NCI-H187 treated with DMSO at 0.1 percent for 48 hours (cell line): ENCODE data around the gene BCL7C.
"Not testable (repeated sequence)": the region's sequence is repeated elsewhere in the genome, so short reads cannot be mapped to it uniquely, and the experiment has no call there.

Source experiments
- DNase-seq: peaks from one replicate; lab custom pipeline; 2025; lab: John Stamatoyannopoulos, UW

BCL7C gene

DNA sequence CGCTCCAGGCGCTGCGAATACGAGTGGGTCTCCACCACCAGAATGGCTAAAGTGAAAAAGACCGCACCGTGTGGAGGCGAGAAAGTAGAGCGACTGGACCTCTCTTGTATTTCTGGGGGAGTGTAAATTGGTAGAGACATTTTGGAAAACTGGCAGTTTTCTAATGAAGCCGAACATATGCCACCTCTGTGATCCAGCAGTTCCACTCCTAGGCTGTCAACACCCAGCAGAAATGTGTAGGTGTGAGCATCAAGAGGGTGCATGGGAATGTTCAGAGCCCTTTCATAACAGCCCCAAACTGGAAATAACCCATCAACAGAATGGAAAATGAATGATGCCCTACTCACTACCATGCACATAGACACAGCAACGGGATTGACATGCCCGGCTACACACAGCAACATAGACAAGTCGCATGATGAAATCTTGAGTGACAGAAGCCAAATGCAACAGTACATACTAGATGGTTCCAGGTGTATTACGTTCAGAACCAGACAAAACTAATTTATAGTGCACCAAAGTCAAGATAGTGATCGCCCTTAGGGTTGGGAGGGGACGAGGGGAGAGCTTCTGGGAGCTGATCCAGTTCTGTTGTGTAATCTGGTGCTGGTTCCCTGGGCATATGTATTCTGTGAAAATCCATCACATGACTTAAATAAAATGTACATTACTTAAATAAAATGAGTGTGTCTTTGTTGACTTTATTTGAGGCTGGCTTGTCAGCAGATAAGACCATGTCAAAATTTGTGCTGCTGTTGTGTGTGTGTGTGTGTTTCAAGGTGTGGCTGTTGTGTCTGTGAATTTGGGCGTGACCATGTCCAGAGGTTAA, 877 bp upstream of the BCL7C start:
- no peak for DNase-seq

DNA sequence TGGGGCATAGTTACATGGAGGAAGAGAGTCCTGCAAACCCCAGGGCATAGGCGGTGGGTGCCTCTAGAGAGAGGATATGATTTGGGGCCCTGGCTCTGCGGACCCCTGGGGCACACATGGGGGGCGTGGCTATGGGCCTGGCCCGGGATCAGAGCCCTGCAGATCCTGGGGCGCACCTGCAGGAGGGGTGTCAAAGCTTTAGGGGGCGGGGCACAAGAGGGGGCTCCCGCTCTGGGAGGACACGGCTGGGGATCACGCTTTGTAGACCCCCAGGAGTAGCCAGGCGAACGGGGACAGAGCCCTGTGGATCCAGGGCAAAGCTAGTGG, 497 bp downstream of the BCL7C start:
- no peak for DNase-seq

DNA sequence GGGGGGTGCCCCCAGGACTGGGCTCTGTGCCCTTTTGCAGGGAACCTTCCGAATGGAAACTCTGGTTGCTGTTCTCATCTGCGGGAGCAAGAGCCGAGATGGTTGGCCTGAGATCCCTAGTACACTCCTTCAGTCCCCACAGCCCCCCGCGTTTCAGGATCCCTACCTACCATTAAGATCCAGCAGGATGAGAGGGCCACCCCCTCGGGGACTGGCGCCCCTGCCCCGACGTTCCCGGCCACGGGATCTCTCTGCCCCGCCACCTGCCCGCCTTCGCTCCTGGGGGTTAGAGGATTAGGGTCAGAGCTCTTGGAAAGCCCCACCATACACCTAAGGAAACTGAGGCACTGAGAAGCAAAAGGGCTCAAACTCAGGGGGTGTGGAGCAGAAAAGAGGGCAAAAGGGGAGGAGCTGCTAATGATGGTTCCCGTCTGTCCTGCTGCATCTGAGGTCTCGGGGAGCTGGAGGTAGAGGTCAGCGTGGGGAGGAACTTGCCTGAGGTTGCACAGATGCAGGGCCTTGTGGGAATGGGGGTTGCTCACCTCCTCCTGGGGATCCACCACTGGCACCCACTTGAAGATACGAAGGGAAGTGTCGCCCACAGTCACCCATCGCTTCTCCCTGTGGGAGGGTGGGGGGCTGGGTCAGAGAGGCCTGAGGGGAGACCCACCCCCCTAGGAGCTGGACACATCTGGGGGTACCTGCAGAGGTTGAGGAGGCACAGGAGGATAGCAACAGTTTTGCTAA, 1.0 kb downstream of the BCL7C start:
- DNase-seq, result no peak

DNA sequence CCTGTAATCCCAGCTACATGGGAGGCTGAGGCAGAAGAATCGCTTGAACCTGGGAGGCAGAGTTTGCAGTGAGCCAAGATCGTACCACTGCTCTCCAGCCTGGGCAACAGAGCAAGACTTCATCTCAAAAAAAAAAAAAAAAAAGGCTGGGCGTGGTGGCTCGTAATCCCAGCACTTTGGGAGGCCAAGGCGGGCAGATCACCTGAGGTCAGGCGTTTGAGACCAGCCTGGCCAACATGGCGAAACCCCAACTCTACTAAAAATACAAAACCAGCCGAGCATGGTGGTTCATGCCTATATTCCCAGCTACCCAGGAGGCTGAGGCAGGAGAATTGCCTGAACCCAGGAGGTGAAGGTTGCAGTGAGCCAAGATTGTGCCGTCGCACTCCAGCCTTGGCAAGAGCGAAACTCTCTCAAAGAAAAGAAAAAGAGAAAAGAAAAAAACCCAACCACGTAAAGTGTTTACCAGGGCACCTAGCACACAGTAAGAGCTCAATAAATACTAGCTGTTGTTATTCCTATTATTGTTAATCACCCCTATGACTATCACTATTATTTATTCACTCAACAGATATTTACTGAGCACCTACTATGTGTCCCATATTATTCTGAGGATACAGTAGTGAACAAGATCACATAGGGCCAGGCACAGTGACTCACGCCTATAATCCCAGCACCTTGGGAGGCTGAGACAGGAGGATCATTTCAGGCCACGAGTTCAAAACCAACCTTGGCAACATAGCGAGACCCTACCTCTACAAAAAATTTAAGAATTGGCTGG, 2.6 kb downstream of the BCL7C start:
- DNase-seq, result not testable (repeated sequence)

DNA sequence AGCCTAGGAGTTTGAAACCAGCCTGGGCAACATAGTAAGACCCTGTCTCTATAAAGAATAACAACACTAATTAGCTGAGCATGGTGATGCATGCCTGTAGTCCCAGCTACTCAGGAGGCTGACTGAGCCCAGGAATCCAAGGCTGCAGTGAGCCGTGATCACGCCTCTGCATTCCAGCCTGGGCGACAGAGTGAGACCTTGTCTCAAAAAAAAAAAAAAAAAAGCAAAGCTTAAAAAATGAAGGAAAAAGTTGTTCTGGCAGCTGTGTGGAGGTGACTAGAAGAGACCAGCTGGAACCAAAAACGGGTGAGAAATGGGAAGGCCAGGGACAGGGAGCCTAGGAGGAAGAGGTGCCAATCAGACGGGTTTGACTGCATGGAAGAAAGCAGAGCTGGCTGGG, 4.2 kb downstream of the BCL7C start:
- no peak for DNase-seq

DNA sequence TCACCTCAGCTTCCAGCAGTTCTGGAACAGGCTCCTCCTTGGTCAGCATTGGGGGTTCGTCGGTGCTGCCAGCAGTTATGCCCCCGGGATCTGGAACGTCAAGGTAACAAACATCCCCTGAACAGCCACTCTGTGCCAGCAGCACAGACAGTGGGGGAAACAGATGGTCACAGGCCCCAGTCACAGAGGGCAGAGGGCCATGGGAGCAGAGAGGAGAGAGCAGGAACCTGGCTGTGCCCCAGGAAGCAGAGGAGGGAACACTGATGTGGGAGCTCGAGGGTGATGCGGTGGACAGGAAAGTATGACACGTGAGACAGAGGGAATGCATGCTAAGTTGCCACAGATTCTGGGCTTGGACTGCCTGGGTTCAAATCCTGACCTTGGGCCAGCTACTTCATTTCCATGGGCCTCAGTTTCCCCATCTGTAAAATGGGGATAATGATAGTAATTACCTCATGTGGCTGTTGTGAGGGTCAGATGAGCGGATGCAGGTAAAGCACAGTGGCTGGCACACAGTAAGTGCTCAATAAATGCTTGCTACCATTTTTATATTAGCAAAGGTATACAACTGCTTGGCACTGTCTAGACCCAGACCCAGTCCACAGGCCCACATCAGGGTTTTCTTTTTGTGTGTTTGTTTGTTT, 4.9 kb downstream of the BCL7C start:
- DNase-seq, result no peak

DNA sequence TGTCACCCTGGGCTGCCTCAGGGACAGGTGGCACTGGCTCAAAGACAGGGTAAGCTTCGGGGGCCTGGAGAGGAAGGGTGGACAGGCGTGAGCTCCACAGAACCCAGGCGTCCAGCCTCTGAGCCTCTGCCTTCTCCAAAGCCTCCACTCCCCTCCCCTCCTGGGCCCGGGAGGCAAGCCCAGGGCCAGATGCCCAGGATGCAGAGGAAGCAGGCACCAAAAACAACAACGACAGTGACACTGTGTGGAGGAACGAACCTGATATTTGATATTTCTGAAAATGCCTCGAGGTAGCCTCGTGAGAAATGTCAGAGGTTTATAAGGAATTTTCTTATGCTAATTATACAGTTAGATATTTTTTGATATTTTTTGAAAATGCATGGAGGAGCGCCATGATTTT, 6.0 kb downstream of the BCL7C start:
- no peak for DNase-seq

DNA sequence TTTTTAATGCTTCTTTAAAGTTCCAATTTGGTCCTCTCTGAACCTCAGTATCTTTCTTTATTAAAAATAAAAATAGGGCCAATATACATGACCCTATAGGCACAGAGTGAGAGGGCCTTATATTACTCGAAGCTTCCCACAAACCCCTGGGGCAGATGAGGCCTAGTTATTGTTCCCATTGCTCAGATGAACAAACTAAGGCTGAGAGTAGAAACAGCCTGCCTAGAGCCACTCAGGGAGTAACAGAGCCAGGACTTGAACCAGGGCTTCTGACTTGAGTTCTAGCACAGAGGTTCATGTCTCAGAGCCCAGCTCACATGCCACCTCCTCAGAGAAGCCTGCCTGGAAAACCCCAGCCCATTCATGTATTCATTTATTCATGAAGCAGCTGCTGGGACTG, 7.7 kb downstream of the BCL7C start:
- no peak for DNase-seq

DNA sequence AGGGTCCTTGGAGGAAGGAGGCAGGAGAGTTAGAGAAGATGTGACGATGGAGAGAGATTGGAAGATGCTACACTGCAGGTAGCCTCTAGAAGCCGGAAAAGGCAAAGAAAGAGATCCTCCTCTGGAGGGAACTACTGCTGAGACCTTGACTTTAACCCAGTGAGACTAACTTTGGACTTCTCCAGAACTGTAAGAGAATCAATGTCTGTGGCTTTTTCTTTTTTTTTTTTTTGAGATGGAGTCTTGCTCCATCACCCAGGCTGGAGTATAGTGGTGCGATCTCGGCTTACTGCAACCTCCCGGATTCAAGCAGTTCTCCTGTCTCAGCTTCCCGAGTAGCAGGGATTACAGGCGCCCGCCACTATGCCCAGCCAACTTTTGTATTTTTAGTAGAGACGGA, 8.7 kb downstream of the BCL7C start:
- DNase-seq, result no peak

DNA sequence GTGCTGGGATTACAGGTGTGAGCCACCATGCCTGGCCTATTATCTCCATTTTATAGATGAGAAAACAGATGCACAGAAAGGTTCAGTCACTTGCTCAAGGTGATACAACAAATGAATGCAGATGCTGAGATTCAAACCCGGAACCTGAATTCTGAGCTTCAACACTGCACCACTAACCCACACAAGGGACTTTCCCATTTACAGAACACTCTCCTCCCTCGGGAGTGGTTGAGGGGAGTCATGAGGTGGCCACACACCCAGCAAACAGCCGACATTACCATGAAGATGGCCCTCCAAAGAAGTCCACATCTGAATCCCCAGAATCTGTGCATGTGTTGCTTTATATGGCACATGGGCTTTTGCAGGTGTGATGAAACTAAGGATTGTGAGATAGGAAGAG, 9.1 kb downstream of the BCL7C start:
- DNase-seq, result no peak

DNA sequence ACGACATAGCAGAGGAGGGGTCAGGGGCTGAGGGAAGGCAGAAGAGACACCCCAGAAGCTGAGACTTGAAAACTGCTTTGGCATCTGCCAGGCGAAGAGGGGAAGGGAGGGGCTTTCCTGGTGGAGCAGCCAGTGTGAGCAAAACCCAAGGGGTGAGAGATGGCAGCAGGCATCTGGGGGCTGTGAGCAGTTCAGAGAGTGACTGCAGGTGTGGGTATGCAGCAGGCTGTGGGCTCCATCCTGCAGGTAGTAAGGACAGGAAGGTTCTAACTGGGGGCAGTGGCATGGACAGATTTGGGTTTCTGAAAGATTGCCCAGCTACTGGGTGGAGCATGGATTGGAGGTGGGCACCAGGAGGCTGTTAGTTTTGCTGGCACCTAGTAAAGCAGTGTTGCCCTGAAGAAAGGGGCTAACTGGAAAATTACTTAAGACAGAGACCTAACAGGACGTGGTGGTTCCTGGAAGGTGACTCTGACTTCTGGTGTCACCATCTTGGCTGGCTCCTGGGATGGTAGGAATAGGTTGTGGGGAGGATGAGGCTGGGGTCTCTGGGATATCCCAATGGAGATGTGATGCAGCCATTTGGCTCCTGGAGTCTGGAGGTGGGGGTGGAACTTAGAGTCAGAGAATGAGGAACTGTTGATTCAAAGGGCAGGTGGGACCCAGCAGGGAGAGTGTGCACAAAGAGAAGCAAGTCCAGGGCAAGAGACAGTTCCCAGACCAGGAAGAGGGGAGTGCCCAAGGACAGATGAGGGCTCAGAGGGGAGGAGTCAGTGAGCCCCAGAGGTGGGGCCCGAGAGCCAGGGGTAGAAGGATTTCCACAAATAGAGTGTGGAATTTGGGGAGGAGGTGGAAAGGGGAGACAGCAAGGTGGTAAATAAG, 11.2 kb downstream of the BCL7C start:
- no peak for DNase-seq

DNA sequence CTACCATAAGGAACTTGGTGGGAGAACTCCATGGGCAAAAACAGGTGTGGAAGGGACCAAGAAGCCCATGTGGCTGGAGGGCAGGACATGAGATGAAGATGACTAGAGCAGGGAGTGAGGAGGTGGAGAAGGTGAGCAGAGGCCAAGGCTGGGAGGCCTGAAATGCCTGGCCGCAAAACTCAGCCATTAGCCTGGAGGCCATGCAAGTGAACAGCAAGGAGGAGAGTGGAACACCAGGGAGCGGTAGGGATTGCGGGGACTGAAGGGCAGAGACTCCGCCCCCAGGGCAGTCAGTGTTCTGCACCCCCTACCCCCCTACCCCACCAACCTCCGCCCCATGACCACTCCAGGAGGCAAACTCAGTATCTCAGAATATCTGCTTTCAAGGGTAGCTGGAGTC, 17.0 kb downstream of the BCL7C start:
- no peak for DNase-seq

DNA sequence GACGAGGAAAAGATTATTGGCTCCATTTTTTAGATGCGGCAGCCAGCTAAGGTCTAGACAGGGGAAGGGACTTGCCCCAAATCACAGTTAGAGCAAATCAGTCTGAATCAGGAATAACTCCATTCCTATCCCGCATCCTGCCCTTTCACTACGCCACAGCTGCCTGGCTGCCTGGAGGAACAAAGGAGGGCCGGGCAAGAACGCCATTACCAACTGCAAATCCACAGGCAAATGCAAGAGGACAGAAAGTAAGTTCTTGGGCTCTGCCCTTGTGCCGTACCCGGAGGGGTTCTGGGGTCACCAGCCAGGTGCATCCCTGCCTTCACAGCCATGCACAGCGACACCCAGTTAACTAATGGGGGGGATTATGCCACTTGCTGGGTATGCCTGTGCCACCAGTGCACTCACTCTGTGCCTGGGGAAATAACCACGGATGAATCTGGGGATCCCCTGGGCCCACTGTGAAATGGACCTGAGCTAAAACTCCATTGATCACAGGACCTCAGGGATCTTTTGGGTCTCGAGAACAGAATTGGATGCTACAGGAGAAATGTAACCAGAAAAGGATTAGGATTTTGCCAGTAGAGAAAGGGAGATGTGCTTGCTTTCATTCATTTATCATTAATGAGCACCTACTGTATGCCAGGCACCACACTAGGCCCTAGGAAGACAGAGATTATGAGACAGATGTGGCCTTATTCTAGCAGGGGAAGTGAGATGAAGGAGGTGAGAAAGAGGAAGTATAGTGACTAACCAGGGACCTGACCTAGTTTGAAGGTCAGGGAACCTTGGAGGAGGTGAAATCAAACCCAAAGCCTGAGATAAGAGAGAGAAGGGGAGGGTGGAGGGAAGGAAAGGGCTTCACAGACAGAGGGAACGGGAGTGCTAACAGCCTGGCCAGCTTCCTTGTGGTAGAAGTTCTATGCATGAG, 17.7 kb downstream of the BCL7C start:
- no peak for DNase-seq

DNA sequence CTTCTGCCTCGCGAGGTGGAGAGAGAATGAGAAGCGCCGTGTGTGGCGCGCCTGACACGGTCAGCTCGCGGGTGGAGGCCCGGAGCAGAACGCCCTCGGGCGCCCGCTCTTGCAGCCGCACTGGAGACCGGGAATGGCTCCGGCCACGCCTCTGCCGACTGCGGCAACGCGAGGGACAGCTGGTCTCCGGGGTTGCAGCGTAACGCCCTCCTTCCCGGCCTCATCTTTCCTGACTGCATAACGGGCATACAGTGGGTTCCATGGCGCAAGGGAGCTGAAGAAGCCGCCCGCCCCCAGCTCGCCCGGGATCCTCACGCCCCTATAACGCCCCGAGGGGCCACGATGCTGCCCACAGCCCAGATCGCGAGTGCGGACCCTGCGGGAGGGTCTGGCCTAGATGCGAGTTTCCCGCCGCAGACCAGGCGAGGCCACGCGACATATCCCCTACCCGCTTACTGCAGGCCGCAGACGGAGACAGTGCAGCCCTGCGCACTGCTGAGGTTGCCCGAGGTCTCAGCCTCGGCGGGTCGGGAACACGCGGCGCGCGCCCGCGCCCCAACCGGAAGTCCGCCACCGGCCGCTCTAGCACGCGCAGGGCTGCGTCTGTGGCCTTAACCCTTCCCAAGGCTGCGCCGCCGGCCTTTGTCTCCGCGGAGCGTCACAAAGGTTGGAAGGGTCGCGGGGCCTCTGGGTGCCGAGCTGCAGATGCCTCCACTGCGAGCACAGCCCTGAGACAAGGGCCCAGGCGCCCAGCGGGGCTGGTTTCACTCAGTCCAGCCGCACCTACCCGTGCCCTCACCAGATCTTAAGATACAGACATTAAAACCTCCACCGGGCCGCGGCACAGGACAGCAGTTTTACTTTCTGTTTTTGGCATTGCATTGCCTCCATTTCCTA, 18.8 kb downstream of the BCL7C start:
- peak; percentile 17 for DNase-seq

DNA sequence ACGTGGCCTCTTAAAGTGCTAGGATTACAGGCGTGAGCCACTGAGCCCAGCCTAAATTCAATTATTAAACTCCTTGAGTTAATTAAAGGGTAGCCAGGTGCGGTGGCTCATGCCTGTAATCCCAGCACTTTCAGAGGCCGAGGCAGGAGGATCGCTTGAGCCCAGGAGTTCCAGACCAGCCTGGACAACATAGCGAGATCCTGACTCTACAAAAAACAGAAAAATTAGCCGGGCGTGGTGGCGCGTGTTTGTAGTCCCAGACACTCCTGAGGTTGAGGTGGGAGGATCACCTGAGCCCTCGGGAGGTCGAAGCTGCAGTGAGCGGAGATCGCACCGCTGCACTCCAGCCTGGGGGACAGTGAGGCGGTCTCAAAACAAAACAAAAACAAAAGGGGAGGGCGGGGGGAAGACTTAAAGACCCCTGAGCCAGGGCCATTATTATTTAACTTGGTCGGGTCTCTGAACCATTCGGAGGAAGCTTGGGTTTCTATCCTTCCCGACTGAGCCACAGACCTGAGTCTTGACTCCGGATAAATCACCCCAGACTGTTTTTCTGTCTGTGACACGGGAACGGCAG, 19.5 kb downstream of the BCL7C start:
- DNase-seq, result no peak

DNA sequence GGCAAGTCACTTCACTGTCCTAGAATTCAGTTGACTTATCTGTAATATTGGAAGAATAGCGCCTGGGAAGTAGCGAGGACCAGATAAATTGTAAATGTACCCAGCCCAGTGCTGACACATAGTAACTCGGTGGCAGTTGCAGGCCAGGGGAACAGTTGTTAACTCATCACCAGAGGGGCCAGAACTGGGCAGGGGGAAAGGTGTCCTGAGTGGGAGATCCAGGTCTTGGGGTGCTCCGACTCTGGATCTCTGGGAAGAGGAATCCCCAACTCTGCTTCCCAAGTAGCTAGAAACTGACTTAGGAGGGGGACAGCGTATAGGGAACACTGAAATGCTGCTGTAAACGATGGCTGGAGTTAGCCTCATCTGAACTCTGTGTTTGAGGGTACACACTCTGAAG, 23.0 kb downstream of the BCL7C start:
- no peak for DNase-seq

DNA sequence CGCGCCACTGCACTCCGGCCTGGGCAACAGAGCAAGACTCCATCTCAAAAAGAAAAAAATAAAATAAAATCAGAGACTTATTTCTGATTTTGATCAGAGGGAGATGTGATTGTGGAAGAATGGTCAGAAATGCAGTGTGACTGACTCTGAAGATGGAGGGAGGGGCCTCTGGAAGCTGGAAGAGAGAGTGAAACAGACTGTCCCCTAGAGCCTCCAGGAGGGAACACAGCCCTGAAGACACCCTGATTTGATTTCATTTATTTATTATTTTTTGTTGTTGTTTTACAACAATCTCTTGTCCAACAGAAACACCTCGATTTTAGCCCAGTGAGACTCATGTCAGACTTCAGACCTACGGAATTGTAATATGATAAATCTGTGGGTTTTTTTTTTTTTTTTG, 26.1 kb downstream of the BCL7C start:
- DNase-seq, result no peak

DNA sequence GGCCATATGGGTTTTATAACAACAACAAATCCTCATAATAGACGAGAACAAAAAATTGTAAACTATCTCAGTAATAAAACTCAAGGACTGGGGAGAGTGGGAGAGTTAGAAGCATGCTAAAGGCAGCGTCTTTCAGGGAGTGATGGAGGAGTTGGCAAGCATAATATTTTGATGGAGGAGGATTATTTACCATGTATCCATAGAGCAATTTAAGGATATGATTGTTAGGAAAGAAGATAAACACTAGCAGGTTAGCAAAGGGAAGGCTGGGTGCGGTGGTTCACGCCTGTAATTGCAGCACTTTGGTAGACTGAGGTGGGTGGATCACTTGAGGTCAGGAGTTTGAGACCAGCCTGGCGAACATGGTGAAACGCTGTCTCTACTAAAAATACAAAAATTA, 27.8 kb downstream of the BCL7C start:
- no peak for DNase-seq

DNA sequence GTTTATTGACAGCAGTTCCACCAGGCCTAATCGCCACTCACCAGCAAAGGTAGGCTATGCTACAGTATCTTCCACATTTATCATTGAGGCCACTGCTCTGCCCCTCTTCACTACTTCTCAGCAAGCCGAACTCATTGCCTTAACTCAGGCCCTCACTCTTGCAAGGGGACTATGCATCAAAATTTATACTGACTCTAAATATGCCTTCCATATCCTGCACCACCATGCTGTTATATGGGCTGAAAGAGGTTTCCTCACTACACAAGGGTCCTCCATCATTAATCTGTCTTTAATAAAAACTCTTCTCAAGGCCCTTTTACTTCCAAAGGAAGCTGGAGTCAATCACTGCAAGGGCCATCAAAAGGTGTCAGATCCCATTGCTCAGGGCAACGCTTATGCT, 30.7 kb downstream of the BCL7C start:
- not testable (repeated sequence) for DNase-seq
